GM12878 (cell line): ENCODE measurements around the gene CAPN1. TPM values are rescaled to one million over a fixed set of nuclear protein-coding genes. Genes with fewer than 3 reads are reported as not detected.

ENCODE experiments used
- ATAC-seq: fragments of 200-7000 bp; cut with Tn5 transposase; 3 replicates; pipeline ENCODE4 v1.9.1; 2020; ENCODE audit warnings: mild to moderate bottlenecking, moderate library complexity
- BruUV-seq: library from RNA; stranded (reverse); fragments of 400-500 nt; replicated peaks from 2 replicates; lab custom pipeline; 2021; lab: Mats Ljungman, UMichigan
- CTCF ChIA-PET: fragments of 300-600 bp; sonication (Branson Sonifier 250); formaldehyde crosslinking; extraction: SDS; loops from one replicate; lab custom pipeline; 2021; ENCODE audit warnings: inconsistent platforms; lab: Yijun Ruan, JAX
- POLR2A ChIA-PET: fragments of 350-600 bp; formaldehyde crosslinking; extraction: SDS; loops from one replicate; lab custom pipeline; 2021; ENCODE audit warnings: inconsistent platforms; lab: Charles Lee
- RAD21 ChIA-PET: fragments of 300-600 bp; sonication (Branson Sonifier 250); formaldehyde crosslinking; loops from one replicate; lab custom pipeline; 2023; ENCODE audit warnings: antibody characterized with exemption; ENCODE audit not compliant: unreplicated experiment; lab: Charles Lee
- SMC1A ChIA-PET: fragments of 300-600 bp; sonication (Branson Sonifier 250); formaldehyde crosslinking; loops from one replicate; lab custom pipeline; 2023; ENCODE audit not compliant: unreplicated experiment, uncharacterized antibody; lab: Charles Lee
- DNase-seq: peaks from one replicate; pipeline ENCODE4 v3.0.0-alpha.2; 2011; ENCODE audit warnings: low read depth, low spot score
- FAIRE-seq: peaks from 3 replicates; lab custom pipeline; 2011; peaks lifted over from hg19 to GRCh38; lab: Jason Lieb, UNC
- H2AFZ ChIP-seq: 2 replicates; pipeline ENCODE4 v1.6.0; 2011; ENCODE audit warnings: low read depth, low read length, control low read depth; ENCODE audit not compliant: control insufficient read depth
- H3K27ac ChIP-seq: 2 replicates; pipeline ENCODE4 v1.5.1; 2011; ENCODE audit warnings: control low read depth; ENCODE audit not compliant: control insufficient read depth, insufficient read depth
- H3K27me3 ChIP-seq, 2 experiments: replicated peaks in 1 of 2; 2 replicates each; pipeline versions ENCODE4 v1.6.0 to v1.6.1; 2011; ENCODE audit warnings: low read length in 1 of 2; ENCODE audit not compliant: control insufficient read depth in 2 of 2, insufficient read depth in 2 of 2
- H3K36me3 ChIP-seq, 2 experiments: 2 replicates each; pipeline ENCODE4 v1.5.1; 2011; ENCODE audit warnings: low read length in 1 of 2; ENCODE audit not compliant: control insufficient read depth in 2 of 2, insufficient read depth in 2 of 2
- H3K4me1 ChIP-seq: 2 replicates; pipeline ENCODE4 v1.6.1; 2011; ENCODE audit warnings: mild to moderate bottlenecking, low read length, moderate library complexity, mixed read lengths; ENCODE audit not compliant: control insufficient read depth, insufficient read depth
- H3K4me2 ChIP-seq: 2 replicates; pipeline ENCODE4 v1.6.0; 2011; ENCODE audit warnings: control low read depth; ENCODE audit not compliant: control insufficient read depth, insufficient read depth
- H3K4me3 ChIP-seq: fragments of 200-600 bp; sonication (generic); 2 replicates; pipeline ENCODE4 v1.5.1; 2016
- H3K79me2 ChIP-seq: 2 replicates; pipeline ENCODE4 v1.6.0; 2011; ENCODE audit warnings: low read length; ENCODE audit not compliant: control insufficient read depth, insufficient read depth
- H3K9ac ChIP-seq: 2 replicates; pipeline ENCODE4 v1.8.0; 2011; ENCODE audit warnings: low read length, control low read depth, mixed read lengths; ENCODE audit not compliant: control insufficient read depth, insufficient read depth
- H3K9me3 ChIP-seq: replicated peaks from 3 replicates; pipeline ENCODE4 v1.5.1; 2011; ENCODE audit warnings: mild to moderate bottlenecking, low read length; ENCODE audit not compliant: control insufficient read depth, insufficient read depth
- H4K20me1 ChIP-seq: 2 replicates; pipeline ENCODE4 v1.6.0; 2011; ENCODE audit not compliant: control insufficient read depth, insufficient read depth
- CBFB ChIP-seq: IDR thresholded peaks from 2 replicates; pipeline ENCODE4 v1.6.1; 2016; ENCODE audit warnings: antibody characterized with exemption, low read depth
- EED ChIP-seq: sonication (generic); IDR thresholded peaks from 2 replicates; pipeline ENCODE4 v1.6.1; 2016; ENCODE audit warnings: antibody characterized with exemption, low read depth
- KAT2A ChIP-seq: conservative IDR thresholded peaks from 2 replicates; pipeline ENCODE4 v1.6.1; 2011; ENCODE audit warnings: low read depth, low read length; ENCODE audit not compliant: control insufficient read depth
- NFYB ChIP-seq: IDR thresholded peaks from 2 replicates; pipeline ENCODE4 v1.6.1; 2011; ENCODE audit warnings: low read depth, mild to moderate bottlenecking, low read length, improper control_type of control experiment, moderate library complexity; ENCODE audit not compliant: insufficient read depth
- NR2C1 ChIP-seq: fragments of 450-650 bp; IDR thresholded peaks from 2 replicates; pipeline ENCODE4 v1.6.1; 2017; ENCODE audit warnings: antibody characterized with exemption, mild to moderate bottlenecking, moderate library complexity
- PAX8 ChIP-seq: fragments of 450-650 bp; IDR thresholded peaks from 2 replicates; pipeline ENCODE4 v1.6.1; 2017; ENCODE audit warnings: mild to moderate bottlenecking, moderate library complexity
- PKNOX1 ChIP-seq: fragments of 450-650 bp; IDR thresholded peaks from 2 replicates; pipeline ENCODE4 v1.6.1; 2016; ENCODE audit warnings: mild to moderate bottlenecking
- SIX5 ChIP-seq: IDR thresholded peaks from 2 replicates; pipeline ENCODE4 v1.6.1; 2011; ENCODE audit warnings: mild to moderate bottlenecking, low read depth, low read length, moderate library complexity; ENCODE audit not compliant: severe bottlenecking
- SMAD5 ChIP-seq: IDR thresholded peaks from 2 replicates; pipeline ENCODE4 v1.6.1; 2016; ENCODE audit warnings: antibody characterized with exemption, low read depth
- SPI1 ChIP-seq: IDR thresholded peaks from 2 replicates; pipeline ENCODE4 v1.6.1; 2011; ENCODE audit warnings: low read depth, mild to moderate bottlenecking, low read length, moderate library complexity, borderline replicate concordance; ENCODE audit not compliant: insufficient read depth
- SRF ChIP-seq, 2 experiments: IDR thresholded peaks; 2 replicates each; pipeline ENCODE4 v1.6.1; 2011; ENCODE audit warnings: low read depth in 2 of 2, low read length in 2 of 2, mild to moderate bottlenecking in 1 of 2, moderate library complexity in 1 of 2
- ZNF24 ChIP-seq: fragments of 450-650 bp; IDR thresholded peaks from 2 replicates; pipeline ENCODE4 v1.6.1; 2017; ENCODE audit warnings: antibody characterized with exemption, mild to moderate bottlenecking
- ZNF592 ChIP-seq: fragments of 450-650 bp; IDR thresholded peaks from 2 replicates; pipeline ENCODE4 v1.6.1; 2017; ENCODE audit warnings: mild to moderate bottlenecking, moderate library complexity
- WGBS: methylation state at CpG from one replicate; pipeline ENCODE4 v1.1.6; 2016; ENCODE audit warnings: low lambda C conversion rate; ENCODE audit not compliant: insufficient replicate concordance, insufficient coverage; ENCODE audit errors: missing lambda C conversion rate; 5-methylcytosine and 5-hydroxymethylcytosine counted together
- in situ Hi-C: fragments of 300-500 bp; cut with MboI; formaldehyde crosslinking; loops from 9 replicates; pipeline ENCODE4 v1.14.3; 2018; ENCODE audit warnings: mixed read lengths
- intact Hi-C: fragments of 100-400 bp; cut with micrococcal nuclease; formaldehyde crosslinking; loops from one replicate; pipeline ENCODE4 v1.14.2; 2022; ENCODE audit not compliant: unreplicated experiment
- polyA plus RNA-seq, 11 experiments: library from polyadenylated mRNA; depleted of rRNA in 4 of 11; unstranded in 6 of 11; stranded (reverse) in 5 of 11; fragments of >200 nt; fragmentation: Nextera tagmentation in 4 of 11; fragmentation: Illumina TruSeq in 1 of 11; extraction: Ambion mirVana in 4 of 11; extraction: Trizol in 1 of 11; gene quantifications; 1 replicate in 1 of 11; 2 replicates in 10 of 11; pipeline versions ENCODE4 v1.2.1 to v1.2.3, GENCODE V29; 2011 to 2016; ENCODE audit warnings: inconsistent platforms in 2 of 11, missing spikeins in 2 of 11, low read depth in 1 of 11
- total RNA-seq, 4 experiments: library from RNA; depleted of rRNA in 3 of 4; stranded (reverse); fragments of >200 nt in 3 of 4; fragmentation: Illumina TruSeq in 1 of 4; extraction: Trizol in 1 of 4; gene quantifications; 2 replicates each; pipeline versions ENCODE4 v1.2.1 to v1.2.3, GENCODE V29; 2013 to 2021

CAPN1 gene
- total and polyA plus RNA-seq, 10 of the 15 experiments (the other 5 are each of a cell fraction or from before 2014, with no cell fraction given) = 2.2 to 167 (median 77.3) TPM

GRCh38 chr11:65254724-65255123, 73.0 kb downstream of the CAPN1 start:
- intact Hi-C loops = loop anchor here (10.0 kb wide), 4 partner anchors 50 to 410 kb away; partner anchors contain the start of genes ARL2, CDC42BPG and SYVN1
- ATAC-seq = no peak
- no TSS peak for BruUV-seq
- no peak overlapping the region for H2AFZ ChIP-seq
- no peak overlapping the region for H3K9ac ChIP-seq
- H4K20me1 ChIP-seq = no peaks in the 10 kb centered on the region
- no peaks in the 10 kb centered on the region for H3K79me2 ChIP-seq
- DNase-seq = no peak
- CTCF ChIA-PET = interaction anchor here (0.6 to 2.4 kb wide), 8 partner anchors 21 to 406 kb away, joined by 3 to 6 read pairs (median 4); partner anchors contain the start of gene CDC42EP2
- FAIRE-seq = no peak
- SMC1A ChIA-PET = no interaction called here
- H3K27ac ChIP-seq = no peak overlapping the region
- no peaks in the 10 kb centered on the region for H3K27me3 ChIP-seq
- no peaks in the 10 kb centered on the region for H3K9me3 ChIP-seq
- 48% methylated on average over 6 of the region's 6 CpGs for WGBS
- H3K4me3 ChIP-seq = no peak overlapping the region
- H3K4me1 ChIP-seq = no peaks in the 10 kb centered on the region
- H3K4me2 ChIP-seq = no peak overlapping the region
- RAD21 ChIA-PET = no interaction called here
- POLR2A ChIA-PET = no interaction called here
- H3K36me3 ChIP-seq = no peaks in the 10 kb centered on the region
- in situ Hi-C loops = no loop called here
- TF ChIP-seq PKNOX1 = no peak
- TF ChIP-seq KAT2A = no peak
- TF ChIP-seq CBFB = no peak
- no peak for TF ChIP-seq PAX8
- TF ChIP-seq SRF (IDR thresholded peaks at IDR 0.05; ENCODE audit: low read depth in 2 of 2, low read length in 2 of 2) = no peak
- no peak for TF ChIP-seq SPI1
- no peak for TF ChIP-seq SMAD5
- no peak for TF ChIP-seq NFYB
- TF ChIP-seq EED = no peak
- no peak for TF ChIP-seq NR2C1
- TF ChIP-seq ZNF592 = no peak
- TF ChIP-seq ZNF24 = no peak
- TF ChIP-seq SIX5 = no peak
